Measurements from ENCODE around the gene VDAC1. TPM values are rescaled to one million over a fixed set of nuclear protein-coding genes. Genes with fewer than 3 reads are reported as not detected.

The VDAC1 gene, protein sequence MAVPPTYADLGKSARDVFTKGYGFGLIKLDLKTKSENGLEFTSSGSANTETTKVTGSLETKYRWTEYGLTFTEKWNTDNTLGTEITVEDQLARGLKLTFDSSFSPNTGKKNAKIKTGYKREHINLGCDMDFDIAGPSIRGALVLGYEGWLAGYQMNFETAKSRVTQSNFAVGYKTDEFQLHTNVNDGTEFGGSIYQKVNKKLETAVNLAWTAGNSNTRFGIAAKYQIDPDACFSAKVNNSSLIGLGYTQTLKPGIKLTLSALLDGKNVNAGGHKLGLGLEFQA
- 100 to 1,000 TPM; 107 to 119 (median 111) TPM for polyA plus RNA-seq

DNA sequence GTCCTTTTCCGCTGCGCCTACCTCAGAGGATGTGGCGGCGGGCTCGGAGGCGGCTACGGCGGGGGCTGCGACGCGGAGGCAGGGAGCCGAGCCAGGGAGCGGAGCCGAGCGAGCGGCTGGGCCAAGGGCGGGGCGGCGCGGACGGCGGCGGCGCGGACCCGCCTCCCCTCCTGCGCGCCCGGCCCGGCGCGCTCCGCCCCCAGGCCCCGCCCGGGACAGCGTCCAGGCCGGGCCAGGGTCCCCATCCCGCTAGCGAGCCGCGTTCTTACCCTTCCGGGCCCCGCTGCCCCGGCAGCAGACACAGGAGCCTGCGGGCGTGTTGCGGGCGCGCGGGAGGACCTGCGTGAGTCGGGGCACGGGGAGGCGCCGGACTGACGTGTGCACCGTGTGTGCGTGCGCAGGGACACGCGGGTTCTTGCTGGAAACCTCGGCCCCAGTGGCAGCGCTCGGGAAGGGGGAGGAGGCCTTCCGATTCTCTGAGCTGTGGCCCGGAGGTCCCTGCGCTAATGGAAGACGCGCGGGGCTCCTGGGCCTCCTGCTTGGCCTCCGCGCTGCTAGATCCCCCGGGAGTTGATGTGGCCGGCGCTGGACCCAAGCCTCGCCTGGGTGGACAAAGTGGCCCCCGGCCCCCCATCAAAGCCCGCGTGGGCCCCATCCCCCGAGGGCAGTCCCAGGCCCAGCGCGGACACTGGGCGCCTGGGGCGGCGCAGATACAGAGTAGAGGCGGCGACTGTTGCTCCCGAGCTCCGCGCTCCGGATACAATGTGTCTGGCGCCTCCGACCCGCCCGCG lies at the start of gene VDAC1:
Gene VDAC1, minus strand, starts transcription at position 350 of the 791 bp plus-strand sequence. CDS start 11,963 bp downstream, outside the sequence.
- Mint-ChIP-seq H3K27ac (peak within 1 kb of the TSS; percentile 96 to 99 (median 98)), H3K4me3 (peak within 1 kb of the TSS; percentile 91 to 95 (median 94)), H3K36me3 (no peaks in the 10 kb centered on the region), H3K4me1 (peaks cover 36 to 49% of the 10 kb centered on the region in 2 donors), H3K27me3 (ENCODE audit: low read depth in 3 of 3) (peaks cover 5 to 13% (median 5%) of the 10 kb centered on the region in 3 donors), H3K9me3 (no peaks in the 10 kb centered on the region)
- DNase-seq = peak; percentile 88 to 89 (median 89)

DNA sequence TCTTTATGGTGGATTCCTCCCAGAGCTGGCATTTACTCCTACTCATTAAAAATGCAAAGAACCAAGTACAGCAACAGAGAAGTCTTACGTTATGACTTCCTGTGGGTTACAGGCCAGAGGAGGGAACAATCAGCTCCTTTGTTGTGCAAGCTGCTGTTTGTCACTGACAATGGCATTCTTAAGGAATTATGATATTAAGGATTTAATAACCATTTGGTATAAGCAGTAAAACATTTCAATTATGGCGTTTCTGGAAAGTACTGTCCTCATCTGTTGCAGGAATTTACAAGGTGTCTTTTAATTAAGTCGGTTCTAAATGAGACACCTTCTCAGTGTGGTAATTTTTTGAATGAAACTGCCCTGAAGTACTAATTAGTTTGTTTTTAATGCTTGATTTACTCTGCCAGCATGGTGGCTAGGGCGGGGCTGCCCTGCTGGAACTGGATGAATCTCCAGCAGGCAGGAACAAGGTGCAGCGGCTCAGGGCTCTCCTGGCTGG lies 49.1 kb upstream of the VDAC1 start:
- no peak overlapping the region for H3K27ac Mint-ChIP-seq
- peaks cover 2 to 10% of the 10 kb centered on the region in 2 donors for H3K4me1 Mint-ChIP-seq
- H3K4me3 Mint-ChIP-seq = no peak overlapping the region
- no peaks in the 10 kb centered on the region for H3K36me3 Mint-ChIP-seq
- H3K27me3 Mint-ChIP-seq (ENCODE audit: low read depth in 3 of 3) = peaks cover 0 to 18% (median 9%) of the 10 kb centered on the region in 3 donors
- no peak for DNase-seq
- no peaks in the 10 kb centered on the region for H3K9me3 Mint-ChIP-seq

DNA sequence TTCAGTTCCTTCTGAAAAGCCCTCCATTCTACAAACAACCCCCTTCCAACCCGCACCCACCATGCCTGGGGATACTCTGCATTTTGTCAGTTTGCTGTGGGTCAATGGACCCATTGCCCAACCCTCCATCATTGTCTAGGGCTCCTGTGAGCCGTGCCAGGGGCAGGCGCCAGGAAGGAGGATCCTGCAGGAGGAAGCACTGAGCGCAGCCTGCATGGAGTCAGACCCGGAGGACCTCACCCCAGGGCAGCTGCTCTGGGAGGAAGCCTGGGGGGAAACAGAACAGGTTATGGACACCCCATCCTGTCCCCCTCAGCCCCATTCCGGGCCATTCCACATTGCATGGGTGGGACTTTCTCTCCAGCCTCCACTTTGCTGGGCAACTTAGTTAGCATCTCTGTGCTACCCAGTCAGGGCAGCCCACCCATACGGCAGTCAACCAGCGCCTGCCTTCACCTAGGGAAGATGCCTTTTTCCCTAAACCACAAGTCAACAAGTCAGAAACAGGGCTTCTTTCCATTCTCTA lies 48.6 kb upstream of the VDAC1 start:
- Mint-ChIP-seq H3K9me3 (no peaks in the 10 kb centered on the region), H3K4me1 (peaks cover 2 to 10% of the 10 kb centered on the region in 2 donors), H3K27ac (no peak overlapping the region), H3K36me3 (no peaks in the 10 kb centered on the region), H3K4me3 (no peak overlapping the region), H3K27me3 (ENCODE audit: low read depth in 3 of 3) (peaks cover 0 to 18% (median 9%) of the 10 kb centered on the region in 3 donors)
- DNase-seq = no peak

DNA sequence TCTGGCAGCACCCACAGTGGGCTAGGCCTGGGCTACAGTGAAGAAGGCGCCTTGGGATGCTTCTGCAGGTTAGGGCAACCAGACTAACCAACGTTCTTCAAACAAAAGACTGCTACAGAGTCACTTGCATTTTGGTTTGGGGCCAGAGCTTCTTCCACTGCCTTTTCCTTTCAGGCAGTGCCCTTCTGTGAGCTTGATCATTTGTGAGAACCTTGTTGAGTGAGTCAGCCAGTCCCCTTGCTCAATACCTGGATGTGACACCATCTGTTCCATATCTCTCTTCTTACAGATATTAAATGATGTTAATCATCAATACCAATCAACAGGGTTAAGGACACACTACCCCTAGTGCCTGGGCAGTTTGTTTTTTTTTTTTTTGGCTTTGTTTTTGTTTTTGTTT lies 46.5 kb upstream of the VDAC1 start:
- peaks cover 0 to 17% (median 9%) of the 10 kb centered on the region in 3 donors for H3K27me3 Mint-ChIP-seq (ENCODE audit: low read depth in 3 of 3)
- peaks cover 2 to 10% of the 10 kb centered on the region in 2 donors for H3K4me1 Mint-ChIP-seq
- no peaks in the 10 kb centered on the region for H3K9me3 Mint-ChIP-seq
- DNase-seq = no peak
- H3K27ac Mint-ChIP-seq = no peak overlapping the region
- no peak overlapping the region for H3K4me3 Mint-ChIP-seq
- no peaks in the 10 kb centered on the region for H3K36me3 Mint-ChIP-seq

DNA sequence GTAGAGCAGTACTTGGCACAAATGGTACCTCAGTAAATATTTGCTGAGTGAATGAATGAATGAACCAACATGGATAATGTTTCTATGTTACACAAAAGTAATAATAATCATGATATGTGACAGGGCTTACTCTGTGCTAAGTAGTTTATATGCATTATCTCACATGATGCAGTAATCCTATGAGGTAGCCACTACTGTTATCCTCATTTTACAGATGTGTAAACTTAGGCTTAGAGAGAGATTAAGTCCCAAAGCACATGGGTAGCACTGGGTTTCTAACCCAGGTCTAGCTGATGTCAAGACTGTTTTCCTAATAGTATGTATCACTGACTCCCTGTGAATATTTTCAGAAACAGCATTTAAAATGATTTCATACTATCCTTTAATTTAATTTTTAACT lies 44.1 kb upstream of the VDAC1 start:
- Mint-ChIP-seq H3K27ac (no peak overlapping the region), H3K4me3 (no peak overlapping the region), H3K4me1 (peaks cover 0 to 5% of the 10 kb centered on the region in 2 donors)

DNA sequence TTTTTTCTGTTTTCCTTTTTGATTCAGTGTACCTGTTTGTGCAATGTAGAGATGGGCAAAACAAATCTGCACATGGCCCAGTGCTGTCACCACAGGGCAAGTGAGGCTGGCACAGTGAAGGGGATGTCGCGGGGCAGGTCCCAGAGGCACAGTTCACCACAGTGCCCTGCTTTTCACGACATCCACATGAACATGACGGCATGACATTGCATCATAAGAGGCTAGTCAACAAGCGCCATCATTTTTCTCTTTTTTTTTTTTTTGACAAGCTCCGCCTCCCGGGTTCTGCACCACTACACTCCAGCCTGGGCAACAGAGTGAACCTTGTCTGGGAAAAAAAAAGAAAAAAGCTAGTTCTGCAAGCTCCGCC lies 42.9 kb upstream of the VDAC1 start:
- Mint-ChIP-seq H3K27ac (no peak overlapping the region), H3K36me3 (no peaks in the 10 kb centered on the region), H3K9me3 (no peaks in the 10 kb centered on the region), H3K27me3 (ENCODE audit: low read depth in 3 of 3) (peaks cover 0 to 4% (median 3%) of the 10 kb centered on the region in 3 donors), H3K4me3 (no peak overlapping the region), H3K4me1 (no peaks in the 10 kb centered on the region)
- no peak for DNase-seq

More for the DNA sequence above, 44.1 kb upstream of the VDAC1 start:
- H3K27me3 Mint-ChIP-seq (ENCODE audit: low read depth in 3 of 3) = peaks cover 0 to 10% (median 7%) of the 10 kb centered on the region in 3 donors
- no peaks in the 10 kb centered on the region for H3K36me3 Mint-ChIP-seq
- no peak for DNase-seq
- no peaks in the 10 kb centered on the region for H3K9me3 Mint-ChIP-seq

DNA sequence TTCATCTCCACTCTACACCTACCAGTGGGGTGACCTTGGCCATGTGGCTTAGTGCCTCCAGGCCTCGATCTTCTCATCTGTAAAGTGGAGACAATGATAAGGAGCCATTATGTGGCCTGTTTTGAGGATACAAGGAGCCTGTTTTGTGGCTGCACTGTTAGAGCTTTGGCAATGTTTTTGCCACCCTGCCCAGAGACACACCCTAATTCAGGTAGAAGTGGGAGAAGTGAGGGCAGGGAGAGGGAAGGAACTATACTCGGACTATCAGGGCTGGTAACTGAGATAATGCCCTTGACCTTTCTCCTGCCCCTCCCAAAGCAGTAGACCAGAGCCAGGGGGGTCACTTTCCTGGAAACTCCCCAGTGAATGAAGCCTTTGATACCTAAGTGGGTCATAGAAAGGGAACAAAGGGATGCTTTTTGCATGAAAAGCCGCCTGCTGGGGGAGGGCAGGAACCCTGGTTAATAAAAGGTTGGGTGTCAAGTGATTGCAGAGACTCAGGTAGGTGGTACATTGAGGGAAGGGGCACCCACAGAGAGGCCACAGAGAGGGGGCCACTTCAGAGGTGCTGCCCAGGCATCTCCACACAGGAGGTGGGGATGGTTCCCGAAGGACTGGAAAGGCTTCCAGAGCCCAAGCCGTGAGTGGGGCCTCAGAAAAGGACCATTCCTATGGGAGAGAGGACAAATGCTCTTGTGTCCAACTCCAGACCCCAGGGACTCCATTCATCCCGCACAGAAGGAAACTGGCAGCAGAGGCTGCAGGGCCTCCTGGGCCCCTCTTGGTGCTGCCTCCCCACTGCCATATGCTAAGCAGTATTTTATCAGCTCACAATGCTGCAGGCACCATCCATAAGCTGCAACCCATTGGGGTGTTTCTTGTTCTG lies 42.3 kb upstream of the VDAC1 start:
- no peaks in the 10 kb centered on the region for H3K9me3 Mint-ChIP-seq
- H3K4me1 Mint-ChIP-seq = peaks cover 0 to under 1% of the 10 kb centered on the region in 2 donors
- peaks cover 0 to 3% (median 3%) of the 10 kb centered on the region in 3 donors for H3K27me3 Mint-ChIP-seq (ENCODE audit: low read depth in 3 of 3)
- H3K36me3 Mint-ChIP-seq = no peaks in the 10 kb centered on the region
- no peak for DNase-seq
- H3K27ac Mint-ChIP-seq = no peak overlapping the region
- H3K4me3 Mint-ChIP-seq = no peak overlapping the region

DNA sequence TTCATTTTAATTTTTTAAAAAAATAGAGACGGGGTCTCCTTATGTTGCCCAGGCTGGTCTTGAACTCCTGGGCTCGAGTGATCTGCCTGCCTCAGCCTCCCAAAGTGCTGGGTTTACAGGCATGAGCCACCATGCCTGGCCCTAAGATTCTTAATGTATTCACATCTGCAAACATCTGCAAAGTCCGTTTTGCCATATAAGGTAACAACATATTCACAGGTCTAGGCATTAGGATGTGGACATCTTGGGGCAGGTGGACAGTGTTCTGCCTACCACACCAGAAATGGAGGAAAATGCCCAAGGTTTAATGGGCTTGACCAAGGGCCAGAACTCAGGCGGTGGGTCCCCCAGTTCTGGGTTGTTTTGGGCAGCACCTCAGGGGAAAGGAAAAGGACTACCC lies 41.6 kb upstream of the VDAC1 start:
- Mint-ChIP-seq H3K27ac (no peak overlapping the region), H3K4me1 (peaks cover 0 to 6% of the 10 kb centered on the region in 2 donors), H3K9me3 (no peaks in the 10 kb centered on the region), H3K4me3 (no peak overlapping the region), H3K36me3 (no peaks in the 10 kb centered on the region), H3K27me3 (ENCODE audit: low read depth in 3 of 3) (peaks cover 0 to 3% (median 3%) of the 10 kb centered on the region in 3 donors)
- DNase-seq = no peak

DNA sequence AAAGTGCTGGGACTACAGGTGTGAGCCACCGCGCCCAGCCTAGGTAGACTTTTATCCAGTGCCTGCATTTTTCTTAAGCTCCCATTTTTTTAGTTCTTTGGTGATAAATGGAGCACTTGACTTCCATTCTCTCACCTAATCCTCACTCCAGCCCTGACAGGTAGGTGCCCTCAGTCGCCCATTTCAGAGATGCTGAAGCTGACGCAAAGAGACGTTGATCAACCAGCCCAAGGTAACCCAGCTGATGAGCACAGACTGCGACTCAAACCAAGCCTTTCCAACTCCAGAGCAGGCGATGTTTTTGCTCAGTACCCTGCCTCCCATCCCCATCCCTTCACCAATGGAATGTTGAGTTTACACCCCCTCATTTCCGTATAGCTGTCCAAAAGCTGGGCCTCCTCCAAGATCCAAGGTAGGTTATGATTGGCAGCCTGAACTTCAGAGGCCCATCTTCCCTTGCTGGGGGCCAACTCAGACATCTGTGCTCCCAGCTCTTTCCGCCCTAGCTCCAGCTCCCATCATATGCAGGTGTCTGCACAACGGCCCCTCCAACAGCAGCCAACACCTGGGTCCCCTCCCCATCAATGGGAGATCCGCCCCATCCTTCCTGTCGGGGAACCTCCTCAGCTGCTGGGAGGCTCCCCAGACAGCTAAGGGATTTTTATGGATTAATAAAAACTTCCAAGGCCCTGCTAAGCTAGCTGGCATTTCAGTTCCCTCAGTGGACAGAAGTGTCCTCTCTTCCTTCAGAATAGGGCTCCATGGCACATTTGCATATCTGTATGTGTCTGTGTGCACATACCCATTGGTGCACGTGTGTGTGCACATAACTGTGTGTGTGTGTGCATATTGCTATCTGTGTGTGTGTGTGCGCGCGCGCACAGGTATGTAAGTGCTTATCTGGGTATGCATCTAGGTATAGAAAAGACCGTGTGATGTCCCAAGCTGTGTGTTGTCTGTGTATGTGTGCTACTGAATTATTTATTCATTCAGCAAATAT lies 39.3 kb upstream of the VDAC1 start:
- Mint-ChIP-seq H3K36me3 (no peaks in the 10 kb centered on the region), H3K27ac (no peak overlapping the region), H3K4me3 (no peak overlapping the region), H3K4me1 (peaks cover 2 to 13% of the 10 kb centered on the region in 2 donors), H3K27me3 (ENCODE audit: low read depth in 3 of 3) (peaks cover 0 to 2% (median 2%) of the 10 kb centered on the region in 3 donors), H3K9me3 (no peaks in the 10 kb centered on the region)
- no peak for DNase-seq

DNA sequence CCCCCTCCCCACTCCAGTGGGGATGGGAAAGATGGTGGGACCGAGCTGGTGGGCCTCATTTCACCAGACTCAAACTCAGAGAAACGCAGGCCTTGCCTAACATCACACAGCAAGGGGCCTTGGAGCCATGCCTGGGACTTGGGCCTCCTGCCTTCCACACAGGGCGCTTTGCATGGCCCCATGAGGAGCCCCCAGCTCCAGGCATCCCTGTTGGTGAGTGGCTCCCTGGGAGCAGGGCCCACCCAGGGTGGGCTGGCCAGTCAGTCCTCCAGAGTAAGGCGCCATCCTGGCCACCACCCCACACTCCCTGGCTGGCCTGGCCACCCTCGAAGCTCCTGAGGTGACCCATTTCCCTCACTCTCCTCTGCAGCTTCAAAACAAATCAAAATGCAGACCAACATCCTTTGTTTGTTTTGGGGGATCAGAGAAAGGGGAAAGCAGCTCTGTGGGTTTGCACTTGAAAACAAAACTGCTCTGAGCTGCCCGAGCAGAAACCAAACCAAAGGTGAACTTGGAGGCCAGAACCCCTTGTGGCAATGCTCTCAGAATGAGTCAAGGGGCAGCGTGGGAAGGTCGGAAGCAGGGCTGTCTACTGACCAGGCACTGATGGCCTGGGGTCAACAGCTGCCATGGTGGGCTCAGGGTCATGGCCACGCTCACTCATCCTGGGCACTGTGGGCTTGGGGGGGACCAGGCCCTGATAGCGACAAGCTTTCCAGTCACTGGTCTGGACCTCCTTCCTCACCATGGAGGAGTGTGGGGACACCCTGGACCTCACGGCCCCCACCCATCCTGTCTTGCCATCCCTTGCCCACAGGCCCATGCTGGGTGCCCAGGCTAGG lies 37.0 kb upstream of the VDAC1 start:
- no peaks in the 10 kb centered on the region for H3K36me3 Mint-ChIP-seq
- H3K9me3 Mint-ChIP-seq = no peaks in the 10 kb centered on the region
- H3K27ac Mint-ChIP-seq = peak overlapping the region in 4 of 6 donors; percentile 26 to 78 (median 36)
- peak in 1 of 3 donors; percentile 7 for DNase-seq
- H3K4me3 Mint-ChIP-seq = peak overlapping the region in 1 of 5 donors; percentile 24
- H3K4me1 Mint-ChIP-seq = peaks cover 2 to 13% of the 10 kb centered on the region in 2 donors
- H3K27me3 Mint-ChIP-seq (ENCODE audit: low read depth in 3 of 3) = peaks cover 0 to 2% (median 0%) of the 10 kb centered on the region in 3 donors

DNA sequence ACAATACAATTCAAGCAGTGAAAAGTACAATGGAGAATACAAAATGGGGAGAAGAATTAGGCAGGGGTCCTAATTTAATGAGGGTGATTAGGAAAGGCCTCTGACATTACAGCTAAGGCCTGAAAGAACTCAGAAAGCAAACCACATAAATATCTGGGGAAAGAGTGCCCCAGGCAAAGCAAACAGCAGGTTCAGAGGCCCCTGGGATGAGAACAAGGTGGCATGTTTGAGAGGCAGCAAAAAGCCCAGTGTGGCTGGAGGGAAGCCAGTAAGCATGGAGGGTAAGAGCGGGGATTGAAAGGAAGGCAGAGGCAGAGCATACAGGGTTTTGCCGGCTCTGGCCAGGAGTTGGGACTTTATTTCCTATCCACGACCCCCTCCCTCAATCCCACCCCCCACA lies 33.4 kb upstream of the VDAC1 start:
- H3K4me3 Mint-ChIP-seq = no peak overlapping the region
- H3K27ac Mint-ChIP-seq = peak overlapping the region in 1 of 6 donors; percentile 55
- H3K27me3 Mint-ChIP-seq (ENCODE audit: low read depth in 3 of 3) = peaks cover 0 to 5% (median 0%) of the 10 kb centered on the region in 3 donors
- no peak for DNase-seq
- peaks cover 2 to 13% of the 10 kb centered on the region in 2 donors for H3K4me1 Mint-ChIP-seq
- no peaks in the 10 kb centered on the region for H3K9me3 Mint-ChIP-seq
- H3K36me3 Mint-ChIP-seq = no peaks in the 10 kb centered on the region
